ENCODE results near the gene CALY.

Gene CALY

DNA sequence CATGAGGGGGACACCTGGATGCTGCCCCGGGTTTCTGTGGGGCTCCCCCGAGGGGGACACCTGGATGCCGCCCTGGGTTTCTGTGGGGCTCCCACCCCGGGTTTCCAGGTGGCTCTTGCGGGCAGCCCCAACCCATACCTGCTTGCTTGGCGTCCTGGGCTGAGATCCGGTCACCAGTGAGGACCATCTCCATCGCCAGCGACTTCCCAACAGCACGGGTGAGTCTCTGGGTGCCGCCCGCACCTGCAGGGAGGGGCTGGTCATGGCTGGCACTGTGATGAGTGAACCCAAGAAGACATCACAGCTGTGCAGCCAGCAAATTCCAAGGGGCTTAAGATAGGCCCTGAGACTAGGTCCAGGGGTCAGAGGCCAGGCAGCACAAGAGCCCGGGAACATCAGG is 30.1 kb upstream of the CALY start:
- DNase-seq (ENCODE audit: low read depth, low spot score) = no peak

DNA sequence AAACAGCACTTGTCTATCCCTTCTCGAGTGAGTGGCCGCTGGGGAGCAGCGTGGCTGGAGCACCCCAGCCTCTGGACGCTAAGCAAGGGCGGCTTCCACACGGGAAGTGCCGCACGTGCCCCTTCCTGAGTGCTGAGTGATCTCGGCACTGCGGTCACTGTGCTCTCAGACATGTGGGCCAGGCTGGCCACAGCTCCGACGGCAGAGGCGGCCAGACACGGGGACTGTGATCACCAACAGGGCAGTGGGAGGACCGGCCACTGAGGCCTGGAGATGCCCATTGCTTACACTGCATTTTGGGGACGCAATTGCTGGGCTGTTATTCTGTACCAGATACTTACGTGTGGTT is 29.4 kb upstream of the CALY start:
- DNase-seq (ENCODE audit: low read depth, low spot score) = no peak

DNA sequence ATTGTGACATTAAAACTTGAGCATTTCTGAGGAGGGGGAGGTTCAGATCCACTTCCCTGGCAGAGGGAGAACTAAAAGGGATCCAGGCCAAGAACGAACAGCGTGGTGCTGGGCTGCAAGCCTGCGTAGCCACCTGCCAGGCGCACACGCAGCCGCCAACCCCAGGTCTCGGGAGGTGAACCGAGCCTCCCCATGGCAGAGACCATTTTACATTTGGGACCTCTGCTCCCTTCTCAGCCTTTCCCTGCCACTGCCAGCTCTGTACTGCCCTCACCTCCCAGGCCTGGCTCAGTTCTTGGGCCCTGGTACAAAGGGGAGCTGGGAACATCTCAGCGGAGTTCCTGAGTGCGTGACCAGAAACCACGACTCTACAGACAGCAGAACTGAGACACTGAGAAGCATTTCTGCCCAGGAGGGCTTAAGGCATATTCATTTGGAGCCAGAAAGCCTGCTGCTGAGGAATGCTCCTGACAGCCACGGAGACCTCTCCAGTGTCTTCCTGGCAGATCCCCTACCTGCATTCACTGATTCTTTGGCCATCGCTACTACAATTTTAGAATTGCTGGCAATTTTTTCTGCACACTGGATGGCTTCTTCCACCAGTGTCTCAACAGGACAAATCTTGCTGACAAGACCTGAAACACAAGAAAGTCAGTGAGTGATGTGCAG is 28.9 kb upstream of the CALY start:
- no peak for DNase-seq (ENCODE audit: low read depth, low spot score)

DNA sequence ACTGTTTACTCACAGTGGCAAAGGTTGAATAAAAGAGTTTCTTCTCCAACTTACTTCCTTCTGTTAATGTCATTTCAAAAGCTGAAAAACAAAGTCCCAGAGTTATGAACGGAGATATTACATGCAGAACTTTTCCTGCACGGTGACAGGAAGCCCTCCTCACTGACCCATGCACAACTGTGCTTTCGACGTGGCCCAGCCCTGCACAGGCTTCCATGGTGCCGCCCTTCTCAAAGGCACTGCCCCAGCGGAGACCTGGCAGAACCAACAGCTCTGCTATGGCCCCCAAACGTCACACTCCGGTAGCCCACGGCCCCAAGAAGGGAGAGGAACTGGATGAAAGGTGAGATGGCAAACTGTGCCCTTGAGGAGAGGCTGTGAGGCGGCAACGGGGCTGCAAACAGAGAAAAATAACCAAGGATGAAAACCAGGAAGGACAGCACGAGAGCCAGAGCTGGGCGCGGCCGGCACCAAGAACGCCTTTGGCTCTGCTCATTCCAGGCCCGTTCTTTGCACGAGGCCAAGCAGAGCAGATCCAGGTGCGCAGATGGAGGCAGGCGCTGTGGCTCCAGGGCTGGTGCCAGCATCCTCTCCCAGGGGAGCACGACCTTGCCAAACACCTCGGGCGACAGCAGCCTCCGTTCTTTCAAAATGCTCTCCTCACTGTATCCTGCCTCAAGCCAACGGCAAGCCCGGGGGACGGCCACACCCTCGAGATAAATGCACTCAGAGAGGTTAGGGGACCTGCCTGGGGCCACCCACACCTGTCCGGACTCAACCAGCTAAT is 28.1 kb upstream of the CALY start:
- DNase-seq (ENCODE audit: low read depth, low spot score) = no peak

DNA sequence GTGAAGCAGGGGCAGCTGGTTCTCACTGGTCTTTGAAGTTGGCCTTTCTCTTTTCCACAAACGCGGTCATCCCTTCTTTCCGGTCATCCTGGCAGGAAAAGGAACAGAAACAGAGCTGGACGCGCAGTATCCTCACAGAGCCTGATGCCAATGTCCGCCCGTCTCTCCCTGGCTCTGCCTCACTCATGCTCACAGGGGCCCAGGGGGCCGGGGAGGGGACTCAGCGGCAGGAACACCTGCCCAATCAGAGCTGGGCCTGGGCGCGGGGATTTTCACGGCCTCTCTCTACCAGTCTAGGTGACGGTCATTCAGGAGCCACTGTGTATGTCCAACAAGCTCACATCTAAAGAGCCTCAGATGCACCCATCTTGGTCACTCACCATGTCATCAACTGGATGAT is 26.1 kb upstream of the CALY start:
- no peak for DNase-seq (ENCODE audit: low read depth, low spot score)

DNA sequence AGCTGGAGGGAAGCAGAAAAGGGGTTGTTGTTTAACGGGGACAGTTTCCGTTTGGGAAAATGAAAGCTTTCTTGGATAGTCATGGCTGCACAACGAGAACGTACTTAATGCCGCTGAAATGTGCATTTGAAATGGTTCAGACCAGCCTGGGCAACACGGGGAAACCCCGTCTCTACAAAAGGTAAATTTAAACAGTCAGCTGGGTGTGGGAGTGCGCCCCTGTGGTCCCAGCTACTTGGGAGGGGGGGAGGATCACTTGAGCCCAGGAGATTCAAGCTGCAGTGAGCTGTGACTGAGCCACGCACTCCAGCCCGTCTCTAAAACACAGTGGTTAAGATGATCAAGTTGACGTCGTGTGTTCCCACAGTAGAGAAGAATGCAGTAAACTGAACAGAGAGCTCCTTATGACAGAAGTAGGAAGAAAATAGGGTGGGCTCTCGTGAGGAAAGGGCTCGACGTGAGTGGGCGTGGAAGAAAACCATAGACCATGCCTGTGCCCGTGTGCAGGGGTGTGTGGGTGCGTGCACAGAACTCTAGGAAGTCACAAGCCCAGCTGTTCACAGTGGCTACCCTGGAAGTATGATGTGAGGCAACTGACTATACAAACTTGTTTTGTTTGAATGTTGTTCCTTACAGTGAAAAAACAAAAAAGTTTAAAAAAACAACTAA is 25.2 kb upstream of the CALY start:
- no peak for DNase-seq (ENCODE audit: low read depth, low spot score)

DNA sequence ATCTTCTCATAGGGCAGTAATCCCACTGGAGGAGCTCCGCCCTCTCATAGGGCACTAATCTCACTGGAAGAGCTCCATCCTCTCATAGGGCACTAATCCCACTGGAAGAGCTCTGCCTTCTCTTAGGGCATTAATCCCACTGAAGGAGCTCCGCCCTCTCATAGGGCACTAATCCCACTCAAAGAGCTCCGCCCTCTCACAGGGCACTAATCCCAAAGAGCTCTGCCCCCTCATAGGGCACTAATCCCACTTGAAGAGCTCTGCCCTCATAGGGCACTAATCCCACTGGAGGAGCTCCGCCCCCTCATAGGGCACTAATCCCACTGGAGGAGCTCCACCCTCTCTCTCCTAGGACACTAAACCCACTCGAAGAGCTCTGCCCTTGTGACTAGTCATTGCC is 24.5 kb upstream of the CALY start:
- no peak for DNase-seq (ENCODE audit: low read depth, low spot score)

DNA sequence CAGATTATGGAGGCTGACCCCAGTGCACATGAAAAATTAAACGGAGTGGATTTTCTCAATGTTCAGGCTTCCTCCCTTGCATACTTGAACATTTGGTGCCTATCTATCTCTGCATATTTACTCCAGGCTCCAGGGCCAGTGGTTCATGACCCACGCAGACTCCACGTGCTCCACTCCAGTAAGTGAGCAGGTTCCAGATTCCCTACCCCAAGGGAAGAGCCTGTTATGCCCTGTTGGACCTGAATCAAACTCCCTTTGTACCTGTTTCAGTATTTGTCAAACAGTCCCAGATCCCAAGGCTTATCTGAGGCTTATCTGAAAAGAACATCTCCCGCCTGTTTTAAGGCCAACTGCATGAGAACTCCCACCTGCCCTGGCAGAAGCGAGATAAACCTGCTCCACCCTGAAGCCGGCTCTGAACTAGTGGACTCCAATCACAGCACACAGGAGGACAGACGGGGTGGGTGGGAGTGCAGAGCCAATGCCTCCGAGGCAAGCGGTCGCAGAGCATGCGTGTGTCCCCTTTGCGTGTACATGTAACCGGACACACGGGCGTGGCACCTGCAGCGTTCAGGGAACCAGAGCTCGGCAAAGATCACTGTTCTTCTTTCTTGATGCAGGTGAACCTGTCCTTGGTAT is 23.4 kb upstream of the CALY start:
- no peak for DNase-seq (ENCODE audit: low read depth, low spot score)

DNA sequence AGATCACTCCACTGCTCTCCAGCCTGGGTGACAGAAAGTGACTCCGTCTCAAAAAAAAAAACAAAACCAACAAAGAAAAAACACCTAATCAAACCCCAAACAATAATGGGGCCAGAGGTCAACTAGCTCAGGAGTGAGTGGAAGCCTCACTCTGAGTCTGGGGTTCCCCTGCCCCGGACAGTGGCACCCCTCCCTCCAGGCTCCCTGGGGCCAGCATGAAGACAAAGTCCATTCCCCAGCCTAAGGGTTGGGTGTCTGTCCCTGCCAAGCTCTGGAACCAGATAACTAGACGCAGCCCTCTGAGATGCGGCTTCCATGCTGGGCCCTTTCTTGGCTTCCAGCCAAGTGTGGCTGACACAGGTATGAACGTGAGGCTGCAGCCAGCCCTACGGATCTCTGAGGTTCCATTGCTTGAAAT is 22.9 kb upstream of the CALY start:
- DNase-seq (ENCODE audit: low read depth, low spot score) = no peak

DNA sequence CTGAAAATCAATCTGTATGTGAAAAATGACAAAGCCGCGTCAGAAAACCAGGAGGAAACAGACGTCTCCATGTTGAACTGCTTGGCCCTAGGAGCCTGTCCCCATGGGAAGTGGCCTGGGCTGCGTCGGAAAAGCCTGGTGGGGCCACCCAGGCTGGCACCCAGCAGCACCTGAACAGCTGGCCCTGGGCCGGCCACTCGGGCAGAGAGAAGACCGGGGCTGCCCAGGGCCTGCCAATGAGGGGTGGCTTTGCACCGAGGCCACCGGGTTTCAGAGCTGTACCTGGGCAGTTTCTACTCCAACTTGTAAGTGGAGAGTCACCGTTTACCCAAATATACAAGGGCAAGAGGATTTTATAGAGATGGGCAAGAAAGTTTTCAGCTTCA is 22.2 kb upstream of the CALY start:
- DNase-seq (ENCODE audit: low read depth, low spot score) = no peak

DNA sequence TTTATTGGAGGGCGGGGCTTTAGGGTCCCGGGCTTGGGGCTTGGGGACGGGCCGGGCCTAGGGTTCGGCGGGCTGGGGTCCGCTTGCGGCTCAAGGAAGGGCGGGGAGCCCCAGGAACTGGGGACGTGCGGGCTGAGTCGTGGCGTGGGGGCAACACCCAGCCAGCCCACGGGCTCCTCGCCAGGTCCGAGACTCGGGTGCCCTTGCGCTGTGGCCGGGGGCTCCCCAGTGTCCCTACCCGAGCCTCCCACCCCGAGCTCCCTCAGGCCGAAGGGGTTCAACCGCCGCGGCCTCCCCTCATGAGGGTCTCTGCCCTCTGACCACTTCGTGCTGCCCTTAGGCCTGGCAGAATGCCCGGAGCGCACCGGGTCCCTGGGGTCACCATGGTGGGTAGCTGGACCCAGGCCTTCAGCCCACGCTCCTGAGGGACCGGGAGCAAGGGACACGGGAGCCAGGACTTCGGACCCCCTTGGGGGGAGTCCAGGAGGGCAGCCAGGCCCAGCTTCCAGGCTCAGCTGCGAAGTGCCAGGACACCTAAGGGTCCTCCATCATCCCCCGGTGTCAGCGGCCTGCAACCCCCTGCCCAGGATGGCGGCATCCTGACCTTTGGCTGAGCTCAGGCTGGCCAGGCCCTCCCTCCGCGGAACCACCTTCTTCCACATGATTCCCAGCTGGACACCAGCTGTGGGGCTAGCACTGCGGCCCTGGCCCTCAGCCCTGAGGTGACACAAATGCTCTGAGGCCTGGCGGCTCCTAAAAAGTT is 21.6 kb upstream of the CALY start:
- DNase-seq (ENCODE audit: low read depth, low spot score) = no peak

DNA sequence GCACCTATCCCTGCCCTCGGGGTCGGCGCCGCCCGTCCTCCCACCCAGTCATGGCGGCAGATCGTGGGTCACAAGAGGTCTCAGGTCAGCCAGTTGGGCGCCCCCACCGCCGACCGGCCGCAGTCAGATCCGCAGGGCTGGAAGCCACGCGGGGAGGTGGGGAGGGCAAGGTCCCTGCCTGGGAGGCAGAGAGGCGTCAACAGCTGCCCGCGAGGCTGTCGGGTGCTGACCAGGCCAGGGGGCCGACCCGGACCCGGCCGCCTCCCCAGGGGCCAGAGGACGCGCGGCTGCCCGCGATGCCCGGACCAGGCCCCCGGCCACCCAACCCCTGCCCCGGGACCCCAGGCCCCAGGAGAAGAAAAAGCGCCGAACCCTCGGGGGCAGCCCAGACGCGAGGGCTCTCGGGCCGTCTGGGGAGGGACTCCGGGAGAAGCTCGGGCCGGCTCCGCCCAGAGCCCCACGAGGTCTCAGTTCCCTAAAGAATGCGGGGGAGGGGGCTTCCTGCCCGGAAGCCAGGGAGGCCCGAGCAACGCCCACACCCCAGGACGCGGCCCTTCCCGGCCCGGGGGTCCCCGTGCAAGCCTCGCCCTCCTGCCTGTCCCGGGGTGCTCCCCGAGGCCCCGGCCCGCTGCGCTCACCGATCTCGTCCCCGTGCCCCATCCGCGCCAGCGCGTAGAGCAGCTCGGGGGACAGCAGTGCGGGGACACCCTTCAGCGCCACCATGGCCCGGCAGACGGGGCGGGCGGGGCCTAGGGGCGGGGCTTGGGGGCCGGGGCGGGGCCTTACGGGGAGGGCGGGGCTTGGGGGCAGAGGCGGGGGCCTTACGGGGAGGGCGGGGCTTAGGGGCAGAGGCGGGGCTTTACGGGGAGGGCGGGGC is 20.8 kb upstream of the CALY start, which contains the start of gene FUOM:
Gene FUOM (minus strand): TSS at position 735 of the 877 bp plus-strand sequence. CDS start 12 bp downstream, at position 723.
- DNase-seq (ENCODE audit: low read depth, low spot score) = no peak

DNA sequence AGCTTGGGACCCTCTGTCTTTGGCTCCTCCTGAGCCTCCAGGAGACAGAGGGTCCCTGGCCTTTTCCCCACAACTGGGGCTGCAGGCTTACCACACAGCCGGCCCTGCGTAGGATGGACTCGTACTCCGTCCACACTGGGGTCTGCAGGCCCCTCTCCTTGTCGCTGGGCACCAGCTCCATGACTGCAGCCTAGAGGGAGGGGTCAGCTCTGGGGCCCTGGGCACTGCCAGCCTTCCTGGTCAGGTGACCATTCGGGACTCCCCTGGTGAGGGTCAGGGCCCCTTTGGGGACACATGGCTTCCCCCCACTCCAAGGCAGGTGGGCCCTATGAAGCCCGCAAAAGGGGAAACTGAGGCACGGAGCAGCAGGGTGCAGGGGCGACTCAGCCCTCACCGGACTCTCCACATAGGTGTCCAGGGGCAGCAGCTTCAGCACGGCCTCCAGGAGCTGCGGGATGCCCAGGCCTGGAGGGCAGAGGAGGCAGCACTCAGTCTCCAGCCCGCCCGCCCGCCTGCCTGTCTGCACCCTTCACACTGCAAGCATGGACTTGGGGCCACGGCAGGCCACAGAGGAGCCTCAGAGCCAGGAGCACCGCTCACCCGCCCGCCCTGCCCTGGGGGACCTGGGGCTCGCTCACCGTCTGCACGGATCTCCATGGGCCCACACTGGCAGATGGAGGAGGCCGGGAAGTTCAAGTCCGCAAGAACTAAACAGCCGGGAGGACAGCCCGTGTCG is 20.0 kb upstream of the CALY start:
- DNase-seq (ENCODE audit: low read depth, low spot score) = no peak

DNA sequence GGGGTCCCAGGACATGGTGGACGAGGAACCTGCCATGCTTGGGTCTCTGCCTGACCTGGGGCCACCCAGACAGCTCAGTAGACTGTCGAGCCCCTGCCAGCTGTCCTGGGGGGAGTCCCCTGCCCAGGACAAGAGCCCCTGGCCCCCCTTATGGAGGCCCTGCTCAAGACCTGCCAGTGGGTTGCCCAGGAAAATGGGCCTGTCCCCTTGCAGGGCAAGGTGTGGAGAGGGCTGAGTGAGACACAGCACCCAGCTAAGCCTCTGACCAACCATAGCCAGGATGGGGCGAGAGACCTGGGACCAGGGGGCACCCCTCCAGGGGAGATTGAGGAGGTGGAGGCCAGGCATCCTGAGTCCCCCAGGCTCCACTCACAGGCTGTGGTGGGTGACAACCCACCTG is 19.3 kb upstream of the CALY start:
- no peak for DNase-seq (ENCODE audit: low read depth, low spot score)

DNA sequence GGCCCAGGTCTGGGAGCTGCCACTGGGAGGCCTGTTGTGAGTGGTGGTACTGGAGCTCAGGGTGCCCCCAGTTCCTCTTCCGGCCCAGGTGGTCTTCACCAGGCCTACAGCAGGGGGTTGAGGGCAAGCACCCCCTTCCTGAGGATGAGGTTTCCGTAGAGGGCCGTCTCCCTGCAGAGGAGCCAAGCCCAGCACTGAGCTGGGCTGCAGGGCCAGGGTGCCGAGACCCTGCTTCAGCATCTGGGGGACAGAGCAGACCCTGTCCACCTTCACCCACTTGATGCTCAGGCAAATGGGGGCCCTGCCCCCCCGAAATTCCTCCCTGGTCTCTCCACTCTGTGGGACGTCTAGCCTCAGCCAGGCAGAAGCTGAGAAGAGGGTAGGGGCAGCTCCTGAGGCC is 18.6 kb upstream of the CALY start:
- DNase-seq (ENCODE audit: low read depth, low spot score) = no peak

DNA sequence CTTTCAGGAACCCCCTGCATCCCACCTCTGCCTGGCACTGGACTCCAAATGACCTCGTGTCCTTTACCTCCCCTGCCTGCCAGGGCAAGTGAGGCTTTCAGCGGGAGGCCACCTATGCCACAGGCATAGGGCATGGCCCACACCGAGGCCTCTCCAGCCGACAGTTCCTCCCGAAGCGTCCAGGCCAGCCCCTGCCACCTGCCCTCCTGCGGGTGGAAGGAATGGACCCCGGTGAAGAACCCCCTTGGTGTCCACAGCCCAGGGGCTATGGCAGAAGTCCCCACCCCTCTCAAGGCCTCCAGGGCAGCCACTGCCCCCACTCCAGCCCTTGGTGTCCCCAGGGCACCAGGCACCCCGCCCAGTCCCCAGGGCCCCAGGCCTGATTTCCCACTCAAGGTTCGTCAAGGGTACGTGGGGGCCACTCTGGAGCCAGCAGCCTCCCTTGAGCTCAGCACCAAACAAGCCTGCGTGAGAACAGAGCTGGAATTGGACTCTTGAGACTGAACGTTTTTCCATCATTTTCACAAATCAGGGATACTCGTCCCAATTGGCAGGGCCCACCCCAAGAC is 18.1 kb upstream of the CALY start:
- DNase-seq (ENCODE audit: low read depth, low spot score) = no peak

DNA sequence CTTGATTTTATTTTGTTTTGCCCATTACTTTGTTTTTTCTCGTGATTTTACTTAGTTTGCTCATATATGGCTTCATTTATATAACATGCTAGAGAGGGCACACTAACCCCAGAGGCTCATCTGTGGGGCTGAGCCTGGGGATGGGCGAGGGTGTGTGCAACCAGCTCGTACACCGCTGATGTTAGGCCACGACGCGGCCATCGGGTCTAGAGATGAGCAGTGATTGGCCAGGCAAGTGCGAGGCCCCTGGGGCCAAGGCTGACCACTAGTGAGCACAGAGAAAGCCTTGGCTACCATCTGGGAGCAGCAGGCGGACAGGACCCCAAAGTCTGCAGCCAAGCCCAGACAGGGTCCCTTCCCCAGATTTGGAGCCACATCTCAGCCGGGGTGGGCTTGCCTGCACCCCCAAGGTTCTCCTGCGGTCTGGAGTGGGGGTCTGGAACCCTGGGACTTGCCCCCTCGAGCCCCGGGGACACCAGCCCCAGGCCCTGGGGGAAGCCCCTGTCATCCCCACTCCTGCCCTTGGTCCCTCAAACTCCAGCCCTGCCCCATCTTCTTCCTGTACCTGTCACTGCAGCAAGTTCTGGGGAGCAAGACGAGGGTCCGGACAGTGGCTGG is 17.4 kb upstream of the CALY start:
- DNase-seq (ENCODE audit: low read depth, low spot score) = no peak

DNA sequence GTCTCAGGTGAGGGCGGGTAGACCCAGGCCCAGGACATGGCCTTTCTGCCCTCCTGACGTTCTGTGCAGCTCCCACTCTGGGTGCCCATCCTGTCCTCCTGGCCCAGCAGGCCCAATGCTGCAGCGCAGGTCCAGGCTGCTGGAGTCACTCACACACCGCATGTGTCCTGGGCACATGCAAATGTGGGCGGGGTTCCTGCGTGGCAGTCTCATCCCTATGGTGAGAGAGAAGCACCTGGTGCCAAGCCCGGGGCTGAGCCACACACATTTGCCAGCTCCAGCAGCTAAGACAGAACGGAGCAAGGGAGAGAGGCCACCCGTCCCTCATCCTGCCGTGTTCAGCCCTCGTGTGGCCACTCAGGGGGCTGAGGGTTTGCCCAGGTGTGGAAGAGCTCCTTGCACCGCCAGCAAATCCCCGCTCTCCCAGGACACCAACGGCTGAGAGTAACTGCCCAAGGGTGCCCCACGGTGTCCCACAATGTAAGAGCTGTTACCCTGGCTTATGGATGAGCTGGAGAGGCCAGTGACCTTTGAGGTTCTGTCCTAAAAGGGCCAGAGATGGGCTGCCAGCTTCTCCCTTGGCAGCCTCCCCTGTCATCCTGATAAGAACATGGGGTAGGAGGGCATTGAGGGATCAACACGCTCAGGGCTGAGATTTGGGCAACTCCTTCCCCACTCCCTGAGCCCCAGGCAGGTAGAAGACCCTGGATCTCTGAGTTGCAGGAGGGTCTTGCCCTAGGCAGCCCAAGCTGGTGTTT is 16.7 kb upstream of the CALY start:
- DNase-seq (ENCODE audit: low read depth, low spot score) = no peak

All from brain pericyte (primary cell).